Stimulated activated CD8-positive, alpha-beta memory T cell treated with anti-CD3 and anti-CD28 coated beads, Interleukin-7, amount 100 ng/mL, for 4 hours (primary cell): Measurements from ENCODE around the gene NTRK3.

Experiments used
- DNase-seq, 2 donors: peaks; one replicate each; pipeline ENCODE4 v3.0.0-alpha.2; 2020; ENCODE audit warnings: low read depth in 2 of 2

NTRK3 gene

DNA sequence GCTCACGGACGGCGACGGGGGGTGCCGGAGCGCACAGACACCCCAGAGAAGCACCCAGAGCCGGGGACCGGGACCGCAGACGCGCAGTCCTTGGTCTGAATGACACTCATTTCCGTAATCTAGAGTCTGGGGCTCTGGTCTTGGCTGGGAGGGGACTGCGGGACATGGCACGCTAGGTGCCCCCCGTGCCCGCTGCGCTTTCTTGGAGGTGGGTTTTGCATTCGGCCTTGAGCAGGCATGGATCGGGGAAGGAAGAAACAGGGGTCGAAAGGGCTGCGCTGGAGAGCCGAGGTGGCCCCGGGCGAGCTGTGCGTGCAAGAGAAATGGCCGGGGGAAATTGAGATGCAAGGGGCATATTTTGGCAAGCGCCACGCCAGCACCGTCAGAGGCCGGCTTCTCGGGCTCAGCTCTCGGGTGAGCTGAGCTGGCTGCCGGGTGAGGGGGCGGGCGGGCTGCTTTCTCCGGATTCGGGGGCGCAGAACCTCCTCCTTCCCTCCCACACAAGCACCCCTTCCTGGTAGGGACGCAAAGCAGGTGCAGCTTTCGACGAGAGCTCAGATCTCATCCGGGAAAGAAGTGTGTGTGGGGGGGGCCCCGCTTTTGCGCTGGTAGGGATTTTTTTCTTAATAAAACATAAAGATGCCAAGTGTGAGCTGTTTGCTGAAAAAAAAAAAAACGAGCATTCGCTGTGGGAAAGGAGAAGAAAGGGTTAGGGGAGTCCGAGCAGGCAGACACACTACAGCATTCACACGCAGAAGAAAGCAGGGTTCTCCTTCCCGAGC lies 963 bp upstream of the NTRK3 start:
- DNase-seq: peak; percentile 2 to 17

DNA sequence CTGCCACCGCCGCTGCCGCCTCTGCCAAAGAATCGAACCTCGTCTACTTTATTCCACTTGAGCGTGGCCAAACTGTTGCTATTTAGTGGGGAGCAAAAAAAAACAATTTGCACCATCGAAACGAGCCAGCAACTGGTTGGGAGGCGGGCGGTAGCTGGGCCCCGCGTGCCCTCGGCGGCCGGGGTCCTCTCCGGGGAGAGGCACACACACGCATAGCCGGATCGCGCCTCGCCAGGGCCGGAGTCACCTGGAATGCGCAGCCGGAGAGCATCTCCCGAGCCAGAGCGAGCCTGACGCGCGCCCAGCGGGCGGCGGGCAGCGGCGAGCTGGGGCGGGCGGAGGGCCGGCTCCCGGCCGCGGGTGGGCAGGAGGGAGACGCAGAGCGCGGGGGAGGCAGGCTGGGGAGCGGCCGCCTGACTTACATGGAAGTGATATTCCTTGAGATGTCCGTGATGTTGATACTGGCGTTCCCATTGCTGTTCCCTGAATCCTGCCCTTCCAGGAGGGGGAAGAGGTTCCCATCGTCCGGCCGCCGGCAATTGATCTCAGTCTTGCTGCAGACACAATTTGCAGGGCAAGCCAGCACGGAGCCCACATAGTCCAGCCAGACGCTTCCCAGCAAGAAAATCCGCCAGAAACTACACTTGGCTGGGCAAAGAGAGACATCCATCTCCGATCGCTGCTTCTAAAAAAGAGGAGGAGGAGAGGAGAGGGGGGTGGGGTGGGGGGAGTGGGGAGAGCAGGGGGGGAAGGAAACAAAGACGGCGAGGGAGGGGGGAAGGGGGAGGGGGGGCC lies 858 bp downstream of the NTRK3 start:
- DNase-seq: no peak

DNA sequence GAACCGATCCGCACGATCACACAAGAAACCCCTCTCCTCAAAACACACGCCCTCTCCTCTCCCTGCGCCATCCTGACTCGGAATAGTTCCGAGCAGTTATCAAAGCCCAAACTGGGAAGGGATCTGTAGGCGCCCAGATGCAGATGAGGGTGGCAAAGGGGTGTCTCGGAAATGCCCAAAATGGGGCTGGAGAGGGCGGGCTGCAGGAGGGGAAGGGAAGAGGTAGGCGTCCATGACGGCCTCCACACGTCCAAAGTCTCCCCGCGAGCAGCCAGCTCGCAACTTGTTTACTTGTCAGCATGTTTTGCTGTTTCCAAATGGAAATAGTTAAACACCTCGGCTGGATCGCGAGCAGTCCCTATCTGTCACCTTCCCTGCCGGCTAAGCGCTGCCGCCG lies 1.5 kb downstream of the NTRK3 start:
- no peak for DNase-seq

DNA sequence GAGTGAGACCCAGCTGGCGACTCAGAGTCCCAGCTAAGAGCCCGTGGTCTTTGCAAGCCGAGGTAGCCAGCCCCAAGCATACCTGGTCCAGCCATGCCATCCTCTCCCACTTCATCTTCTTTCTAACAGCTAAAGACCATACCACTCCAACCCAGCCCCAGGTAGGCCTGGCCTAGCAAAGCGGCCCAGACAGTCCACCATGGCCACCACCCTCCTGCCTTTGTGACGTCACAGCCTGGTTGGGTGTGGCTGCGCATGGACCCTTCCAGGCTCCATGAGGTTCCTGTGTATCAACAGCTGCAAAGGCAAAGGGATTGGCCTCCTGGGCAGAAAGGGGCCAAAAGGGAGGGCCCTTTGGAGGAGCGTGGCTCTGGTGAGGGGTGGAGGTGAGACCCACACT lies 4.1 kb downstream of the NTRK3 start:
- no peak for DNase-seq

DNA sequence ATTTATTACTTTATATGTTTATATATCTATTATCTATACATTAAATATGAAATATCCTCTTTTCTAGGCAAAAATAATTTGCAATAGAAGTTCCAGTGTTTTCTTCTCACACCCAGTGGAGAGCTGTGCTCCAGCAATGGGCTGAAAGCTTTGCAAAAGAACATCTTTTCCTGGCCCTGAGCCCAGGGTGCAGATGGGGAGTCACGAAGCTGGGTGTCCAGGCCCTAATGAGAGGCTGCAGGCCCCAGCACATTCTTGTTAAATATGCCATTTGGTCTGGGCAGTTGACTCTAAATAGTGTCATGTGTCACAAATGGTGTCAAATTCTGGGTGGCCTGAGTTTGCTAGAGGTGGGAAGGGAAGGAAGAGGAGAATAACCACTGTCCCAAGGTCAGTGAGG lies 5.7 kb downstream of the NTRK3 start:
- no peak for DNase-seq

DNA sequence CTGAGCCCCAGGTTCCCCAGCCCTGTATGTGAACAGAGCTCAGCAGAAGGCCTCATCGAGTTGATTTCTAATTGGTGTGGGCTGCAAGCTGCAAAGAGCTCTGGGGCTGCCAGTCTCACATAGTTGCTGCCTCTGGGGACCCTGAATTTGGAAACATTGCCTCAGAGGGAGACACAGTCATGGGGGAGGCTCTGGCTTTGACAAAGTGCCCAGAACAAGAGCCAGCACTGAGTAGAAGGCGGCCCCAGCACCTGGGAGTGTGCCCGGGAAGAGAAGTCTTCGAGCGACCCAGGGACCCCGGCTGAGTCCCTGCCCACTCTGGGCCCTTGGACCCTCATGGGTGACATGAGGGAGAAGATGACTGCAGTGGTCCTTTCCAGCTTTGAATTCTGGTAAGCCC lies 7.3 kb downstream of the NTRK3 start:
- no peak for DNase-seq

DNA sequence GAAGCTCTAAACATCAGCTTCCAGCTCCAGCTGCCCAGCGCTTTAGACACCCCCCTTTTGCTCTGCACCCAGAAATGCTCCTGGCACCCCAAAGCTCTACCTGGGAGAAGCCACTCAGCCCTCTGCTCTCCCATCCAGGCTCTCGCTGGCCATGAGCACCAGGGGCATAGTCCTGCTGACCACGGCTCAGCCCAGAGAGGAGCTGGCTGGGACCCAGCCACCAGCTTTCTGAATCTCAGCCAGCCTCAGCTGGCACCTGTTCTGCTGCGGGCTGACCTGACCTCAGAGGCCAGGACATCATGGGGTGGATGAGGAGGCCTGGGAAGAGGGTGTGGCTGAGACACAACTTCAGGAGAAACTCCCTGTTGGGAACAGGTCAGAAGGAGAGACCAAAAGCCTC lies 8.6 kb downstream of the NTRK3 start:
- no peak for DNase-seq

DNA sequence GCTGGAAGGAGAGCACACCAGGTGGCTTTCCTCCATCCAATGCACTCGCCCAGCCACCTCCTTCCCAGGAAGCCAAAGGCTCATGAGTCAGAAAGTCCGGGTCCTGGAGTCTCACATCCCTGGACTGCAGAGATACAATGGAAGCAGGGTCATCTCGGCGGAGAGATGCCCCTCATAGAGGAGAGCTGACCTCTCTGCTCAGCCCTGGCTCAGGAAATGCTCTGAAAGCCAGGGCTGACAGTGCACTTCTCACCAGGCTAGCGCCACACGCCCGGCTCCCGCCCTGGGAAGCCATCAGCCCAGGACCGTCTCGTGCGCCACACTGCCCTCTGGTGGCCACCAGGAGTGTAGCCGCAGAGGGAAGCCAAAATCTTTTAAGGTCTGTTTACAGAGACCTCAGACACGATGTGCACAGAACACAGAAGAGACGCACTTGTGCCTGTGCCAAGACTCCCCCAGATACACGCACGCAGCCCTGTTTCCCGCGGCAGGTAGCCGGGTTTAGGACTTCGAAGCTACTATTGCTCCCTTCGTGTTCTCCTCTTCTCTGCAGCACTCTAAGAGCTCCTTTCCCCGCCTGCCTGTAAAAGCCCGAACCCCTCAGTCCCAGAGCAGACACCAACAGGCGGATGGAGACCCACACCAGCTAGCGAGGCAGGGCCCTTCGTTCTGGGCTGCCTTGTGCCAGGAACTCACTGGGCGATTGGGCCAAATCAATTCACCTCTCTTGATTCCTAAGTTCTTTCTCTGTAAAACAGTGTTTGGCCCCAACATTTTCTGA lies 9.7 kb downstream of the NTRK3 start:
- DNase-seq: peak; percentile 37 to 44

DNA sequence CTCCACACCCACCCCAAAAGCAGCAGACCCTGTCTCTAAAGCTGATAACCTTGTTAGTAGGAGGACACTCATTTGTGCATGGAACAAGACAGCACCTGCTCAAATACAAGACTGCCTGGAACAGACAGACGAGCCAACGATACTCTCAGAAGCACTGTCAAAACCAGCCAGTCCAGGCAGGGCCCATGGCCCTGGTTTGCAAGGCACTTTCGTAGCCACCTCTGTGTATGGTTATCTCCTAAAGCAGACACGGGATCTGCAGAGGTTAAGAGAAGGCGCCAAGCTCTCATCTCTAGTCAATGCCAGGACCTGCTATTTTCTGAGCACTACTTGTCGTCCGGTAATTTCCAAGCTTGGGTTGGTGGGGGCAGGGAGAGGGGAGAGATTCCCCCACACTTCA lies 10.5 kb downstream of the NTRK3 start:
- DNase-seq: no peak

DNA sequence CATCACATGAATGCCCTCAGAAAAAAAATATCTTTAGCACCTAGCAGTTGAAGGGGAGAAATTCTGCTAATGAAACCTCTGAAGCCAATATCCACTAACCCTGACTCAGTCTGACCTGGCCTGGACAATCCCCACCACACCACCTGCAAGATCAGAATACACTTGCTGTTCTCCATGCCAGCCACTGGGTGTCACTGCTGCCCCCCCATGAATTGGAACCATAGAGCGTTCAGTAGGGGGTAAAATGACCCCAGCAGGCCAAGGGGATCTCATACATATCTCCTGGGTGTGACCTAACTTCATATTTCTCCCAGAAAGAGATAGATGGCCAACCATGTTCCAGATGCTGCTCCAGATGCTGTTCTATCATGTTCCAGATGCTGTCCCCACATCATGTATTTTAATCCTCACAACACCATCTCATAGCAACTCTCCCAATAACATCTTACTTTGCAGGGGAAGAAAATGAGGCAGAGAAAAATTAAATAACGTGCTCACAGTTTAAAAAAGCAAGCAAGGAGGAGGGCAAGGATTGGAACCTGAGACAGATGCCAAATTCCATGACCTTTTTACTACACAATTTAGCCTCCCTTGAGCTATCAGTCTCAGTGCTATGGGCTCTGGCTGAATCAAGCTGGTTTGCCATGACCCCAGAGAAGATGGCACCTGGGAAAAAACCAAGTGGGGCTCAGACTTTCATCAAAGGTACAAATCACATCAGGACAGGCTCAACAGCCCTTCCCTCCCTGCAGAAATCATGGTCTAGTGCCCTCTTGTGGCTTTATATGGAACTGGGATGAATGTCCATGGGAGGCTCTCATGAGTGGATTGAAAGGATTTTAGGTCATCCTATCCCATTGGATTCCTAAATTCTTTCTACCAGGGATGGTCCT lies 12.4 kb downstream of the NTRK3 start:
- no peak for DNase-seq

DNA sequence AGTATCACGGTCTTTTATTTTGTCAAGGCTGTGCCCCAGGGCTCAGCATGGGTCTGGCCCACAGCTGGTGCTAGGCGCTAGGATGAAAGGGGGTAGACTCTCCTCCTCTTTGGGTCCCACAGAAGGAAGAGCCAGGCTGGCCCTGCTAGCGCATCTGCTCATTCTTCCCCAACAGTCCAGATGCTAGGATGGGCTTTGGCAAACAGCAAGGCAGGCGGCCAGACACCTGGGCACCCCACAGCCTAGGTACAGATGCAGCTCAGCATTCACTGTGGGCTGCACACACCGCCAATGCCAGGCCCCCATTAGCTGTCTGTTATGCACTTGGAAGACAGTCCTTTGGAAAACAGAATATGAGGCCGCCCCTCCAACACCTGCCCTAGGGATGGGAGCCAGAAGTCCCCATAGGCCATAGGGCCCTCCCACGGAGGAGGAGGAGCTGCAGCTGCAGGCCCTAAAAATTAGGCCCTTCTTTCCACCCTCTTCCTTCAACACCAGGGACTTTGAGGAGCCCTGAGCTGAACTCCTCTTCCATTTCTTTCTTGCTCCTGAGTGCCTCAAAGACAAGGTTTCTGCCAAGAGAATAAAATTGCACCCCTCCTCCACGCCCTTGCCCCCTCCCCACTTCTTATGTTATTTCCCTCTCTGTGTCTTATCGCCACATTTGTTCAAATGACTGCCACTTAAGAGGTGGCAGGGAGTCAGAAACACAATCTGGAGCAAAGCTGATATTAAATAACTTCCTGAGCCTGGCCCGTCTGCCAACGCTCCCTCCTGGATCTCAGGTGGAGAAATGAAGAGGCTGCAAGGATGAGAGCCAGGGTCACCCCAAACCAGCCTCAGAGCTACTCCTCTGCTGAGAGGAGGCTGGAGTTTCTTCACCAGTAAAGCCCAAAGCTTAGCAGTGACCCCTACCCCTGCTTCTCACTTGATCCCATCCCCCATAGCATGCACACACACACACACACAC lies 13.7 kb downstream of the NTRK3 start:
- no peak for DNase-seq

DNA sequence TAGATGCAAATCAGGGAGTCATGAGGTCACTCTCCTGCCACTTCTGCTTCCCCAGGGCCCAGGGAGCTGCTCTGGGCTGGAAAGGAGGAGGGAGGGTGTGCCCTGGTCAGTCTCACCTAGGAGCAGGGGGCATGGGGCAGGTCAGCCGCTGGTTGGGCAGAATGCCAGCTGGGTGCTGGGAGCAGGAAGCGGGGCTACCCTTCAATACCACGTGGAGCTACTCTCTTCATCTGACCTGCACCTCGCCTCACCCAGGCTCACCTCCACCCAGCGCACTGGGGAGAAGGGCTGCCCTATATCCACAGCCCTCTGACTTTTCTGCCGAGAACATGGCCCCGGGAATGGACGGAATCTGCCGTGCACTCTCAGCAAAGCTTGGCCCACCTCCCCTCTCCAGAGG lies 15.1 kb downstream of the NTRK3 start:
- DNase-seq: no peak

DNA sequence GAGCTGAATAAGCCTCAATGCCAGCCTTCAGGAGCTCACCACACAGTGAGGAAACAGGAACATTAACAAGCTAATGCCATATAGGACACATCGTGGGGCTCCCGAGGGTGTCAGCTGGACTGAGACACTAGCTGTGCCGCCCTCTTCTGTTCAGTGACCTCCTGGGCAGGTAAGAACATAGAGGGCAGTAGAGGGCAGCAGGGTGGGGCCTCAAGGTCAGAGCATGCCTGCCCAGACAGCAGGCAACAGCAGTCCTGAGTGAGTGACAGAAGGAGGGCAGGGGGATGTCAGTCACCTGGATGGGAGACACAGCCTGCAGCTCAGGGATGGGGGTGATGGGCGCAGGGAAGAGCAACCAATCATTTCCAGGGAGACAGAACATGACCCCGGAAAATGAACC lies 15.5 kb downstream of the NTRK3 start:
- DNase-seq: no peak

DNA sequence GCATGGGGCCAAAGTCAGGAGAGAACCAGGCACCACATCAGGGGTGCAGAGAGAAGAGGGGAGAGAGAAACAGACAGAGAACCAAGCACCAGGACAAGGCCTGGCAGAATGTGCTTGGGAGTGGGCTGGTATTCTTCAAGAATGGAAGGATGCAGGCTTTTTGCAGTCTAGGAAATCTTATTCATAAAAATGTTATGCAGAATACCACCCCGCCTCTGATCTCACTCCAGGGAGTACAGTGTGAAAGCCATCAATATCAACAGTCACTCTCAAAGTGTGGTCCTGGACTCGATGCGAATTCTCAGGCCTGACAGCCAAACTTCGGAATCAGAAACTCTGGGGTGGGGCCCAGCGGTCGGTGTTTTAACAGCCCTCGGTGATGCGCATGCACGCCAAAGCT lies 16.9 kb downstream of the NTRK3 start:
- DNase-seq: no peak

DNA sequence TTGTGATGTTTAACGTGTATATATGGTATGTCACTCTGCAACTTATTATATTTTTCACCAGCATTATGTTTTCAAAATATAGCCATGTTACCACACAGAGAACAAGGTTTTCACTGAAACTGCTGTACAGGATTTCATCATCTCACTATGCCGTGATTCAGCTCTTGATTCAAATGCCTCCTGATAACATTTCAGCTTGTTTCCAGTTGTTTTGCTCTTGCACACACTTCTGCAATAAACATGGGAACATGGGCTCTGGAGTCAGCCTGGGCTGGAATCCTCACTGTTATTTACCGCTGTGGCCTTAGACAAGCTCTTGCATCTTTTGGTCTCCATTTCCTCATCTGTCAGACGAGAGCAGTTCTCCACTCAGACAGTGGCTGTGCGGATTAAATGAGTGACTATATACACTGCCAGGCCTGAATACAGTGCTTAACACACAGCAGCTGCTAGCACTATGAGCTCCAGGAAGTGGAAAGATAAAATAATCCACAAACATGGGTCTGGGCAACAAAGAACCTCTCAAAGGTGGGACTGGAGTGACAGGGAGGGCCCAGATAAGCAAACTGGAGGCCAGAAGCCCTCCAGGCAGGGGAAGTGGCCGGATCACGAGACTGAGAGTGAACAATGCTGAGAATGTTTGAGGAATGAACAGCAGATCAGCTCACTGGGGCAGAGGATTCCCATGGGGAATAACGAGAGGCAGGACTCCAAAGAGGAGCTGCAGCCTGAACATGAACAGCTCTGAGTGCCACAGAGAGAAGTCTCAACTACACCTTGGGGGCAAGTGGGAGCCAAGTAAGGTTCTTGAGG lies 17.7 kb downstream of the NTRK3 start:
- DNase-seq: no peak

DNA sequence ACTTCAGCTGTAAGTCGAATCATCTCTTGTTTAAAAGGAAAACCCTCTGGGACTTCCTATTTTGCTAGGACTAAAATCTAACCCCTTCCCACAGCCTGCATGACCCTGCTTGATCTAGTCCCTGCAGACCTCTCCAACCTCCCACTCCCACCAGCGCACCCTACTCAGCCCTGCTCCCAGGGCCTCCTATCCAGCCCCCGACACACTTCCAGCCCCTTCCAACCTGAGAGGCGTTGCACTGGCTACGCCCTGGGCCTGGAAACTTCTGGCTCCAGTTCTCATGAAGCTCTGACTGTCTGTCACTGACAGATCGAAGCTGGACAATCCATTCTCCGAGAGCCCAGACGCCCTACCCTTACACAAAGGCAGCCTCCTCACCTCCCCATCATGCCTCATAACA lies 21.8 kb downstream of the NTRK3 start:
- no peak for DNase-seq

DNA sequence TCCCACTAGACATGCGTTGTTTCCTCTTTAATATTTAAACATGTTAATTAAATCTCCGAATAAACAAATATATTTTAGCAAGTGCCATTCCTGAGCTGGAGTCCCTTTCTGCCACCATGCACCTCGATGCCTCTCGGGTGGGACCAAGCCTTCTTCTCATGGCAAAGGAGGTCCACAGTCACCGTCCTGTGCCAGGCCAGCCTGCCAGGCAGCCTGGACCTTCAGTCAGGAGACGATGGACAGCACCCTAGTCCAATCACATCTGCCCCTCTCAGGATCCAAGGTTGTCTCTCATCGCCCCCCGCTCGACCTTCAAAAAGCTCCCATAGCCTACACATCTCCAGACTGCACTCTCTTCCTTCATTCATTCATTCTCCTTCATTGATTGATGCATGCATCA lies 22.6 kb downstream of the NTRK3 start:
- no peak for DNase-seq

DNA sequence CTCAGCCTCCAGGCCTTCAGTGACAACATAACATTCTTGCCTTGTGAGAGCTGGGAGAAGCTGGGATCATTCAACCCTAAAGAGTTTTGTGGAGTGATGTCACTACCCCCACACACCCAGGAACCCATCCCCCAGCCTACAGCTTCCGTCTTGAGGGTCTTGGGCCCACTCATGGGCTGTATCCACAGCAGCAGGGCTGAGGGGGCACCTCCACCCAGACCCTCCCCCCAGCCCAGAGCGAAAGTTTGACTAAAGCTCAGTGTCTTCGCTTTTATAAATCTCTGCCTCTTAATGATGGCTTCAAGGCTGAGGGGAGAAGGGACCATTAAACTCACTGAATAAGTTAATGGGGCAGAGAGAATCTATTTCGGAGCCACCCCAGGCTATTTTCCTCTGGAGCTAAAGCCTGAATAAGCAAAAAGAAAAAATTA lies 23.8 kb downstream of the NTRK3 start:
- DNase-seq: no peak

DNA sequence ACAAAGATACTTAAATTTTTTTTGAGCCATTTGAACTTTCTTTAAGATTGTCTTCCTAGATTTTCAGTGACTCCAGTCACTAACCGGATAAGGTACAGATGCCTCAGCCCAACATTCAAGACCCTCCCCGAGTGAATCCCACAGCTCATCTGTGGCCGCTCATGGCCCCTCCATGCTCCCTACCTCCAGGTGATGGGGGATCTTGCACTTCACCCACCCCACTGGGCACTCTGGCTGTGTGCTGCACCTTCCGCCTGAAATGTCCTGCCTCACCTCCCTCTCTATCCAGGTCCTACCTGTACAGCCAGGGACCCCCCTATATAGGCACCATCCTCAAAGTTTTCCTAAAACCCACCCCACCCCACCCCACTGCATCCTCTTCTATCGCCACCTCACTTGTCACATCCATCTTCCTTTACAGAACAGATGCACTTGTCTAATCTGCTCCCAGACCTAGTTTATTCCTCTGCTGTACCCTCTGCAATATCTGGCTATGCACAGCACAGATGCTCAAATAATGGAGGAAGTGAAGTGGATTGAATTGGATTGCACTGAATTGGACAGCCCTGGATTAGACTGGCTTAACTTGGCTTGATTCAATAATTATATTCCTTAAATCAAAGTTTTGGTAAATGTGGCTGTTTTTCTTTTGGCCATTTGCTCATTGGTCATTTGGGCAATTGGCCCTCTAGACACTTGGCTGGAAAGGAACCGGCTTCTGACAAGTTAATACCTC lies 24.5 kb downstream of the NTRK3 start:
- no peak for DNase-seq
